ENCODE results near the gene BIK.
A peak's percentile ranks its signal among the peaks of the same experiment; 100 is the strongest.
"Not testable (repeated sequence)": the region's sequence is repeated elsewhere in the genome, so short reads cannot be mapped to it uniquely, and the experiment has no call there.

The BIK gene

DNA sequence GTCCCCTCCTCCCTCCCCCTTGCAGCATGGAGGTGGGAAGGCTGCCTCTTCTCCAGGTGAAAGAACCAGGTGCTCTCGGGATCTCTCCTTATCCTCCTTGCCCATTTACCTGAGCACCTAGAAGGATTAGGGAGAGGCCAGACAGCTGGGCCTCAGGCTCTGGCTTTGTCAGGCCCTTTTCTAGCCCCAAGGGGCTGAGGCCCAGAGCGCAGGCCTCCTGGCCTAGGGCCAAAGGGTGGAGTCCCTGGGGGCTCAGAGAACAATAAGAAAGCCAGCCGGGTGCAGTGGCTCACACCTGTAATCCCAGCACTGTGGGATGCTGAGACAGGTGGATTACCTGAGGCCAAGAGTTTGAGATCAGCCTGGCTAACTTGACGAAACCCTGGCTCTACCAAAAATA is 16.0 kb upstream of the BIK start:
- no peak for ATAC-seq

DNA sequence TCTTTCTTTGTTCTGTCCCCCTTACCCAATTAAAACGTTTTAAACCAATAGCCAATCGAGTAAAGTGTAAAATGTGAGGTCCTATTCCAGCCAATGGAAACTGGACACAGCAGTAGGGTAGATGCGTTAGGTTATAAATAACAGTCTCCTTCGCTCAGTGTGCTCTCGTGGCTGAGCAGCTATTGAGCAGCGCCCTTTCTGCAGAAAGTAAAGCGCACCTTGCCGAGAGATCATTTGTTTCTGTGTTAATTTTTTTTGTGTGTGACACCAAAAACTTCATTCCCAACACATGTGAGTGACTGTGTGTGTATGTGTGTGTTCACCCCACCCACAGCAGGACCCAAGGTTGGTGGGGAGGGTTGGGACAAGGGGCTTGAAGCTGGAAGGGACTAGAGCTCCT is 14.1 kb upstream of the BIK start:
- peaks cover 4% of the 10 kb centered on the region for H3K9me3 Mint-ChIP-seq
- ATAC-seq = no peak
- peaks cover 7% of the 10 kb centered on the region for H3K4me1 Mint-ChIP-seq
- H3K4me3 Mint-ChIP-seq = no peak overlapping the region
- no peaks in the 10 kb centered on the region for H3K27me3 Mint-ChIP-seq
- no peaks in the 10 kb centered on the region for H3K36me3 Mint-ChIP-seq
- H3K27ac Mint-ChIP-seq = no peak overlapping the region

More for the DNA sequence above, 16.0 kb upstream of the BIK start:
- H3K27ac Mint-ChIP-seq = no peak overlapping the region
- H3K4me3 Mint-ChIP-seq = no peak overlapping the region
- no peaks in the 10 kb centered on the region for H3K27me3 Mint-ChIP-seq
- H3K9me3 Mint-ChIP-seq = peaks cover 4% of the 10 kb centered on the region
- peaks cover 7% of the 10 kb centered on the region for H3K4me1 Mint-ChIP-seq
- H3K36me3 Mint-ChIP-seq = no peaks in the 10 kb centered on the region

DNA sequence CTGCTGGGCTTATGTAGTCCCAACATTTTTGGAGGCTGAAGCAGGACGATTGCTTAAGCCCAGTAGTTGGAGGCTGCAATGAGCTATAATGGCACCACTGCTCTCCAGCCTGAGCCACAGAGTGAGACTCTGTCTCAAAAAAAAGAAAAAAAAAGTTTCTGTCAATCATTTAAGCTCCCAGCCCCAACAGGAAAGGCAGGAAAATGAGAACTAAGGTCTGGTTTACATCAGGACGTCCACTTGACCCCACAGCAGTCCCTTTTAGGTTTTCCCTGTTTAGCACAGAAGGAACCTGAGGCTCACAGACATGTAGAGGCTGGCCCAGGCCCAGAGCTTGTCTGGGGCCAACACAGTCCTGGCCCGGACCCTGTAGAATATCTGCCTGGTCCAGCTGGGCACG is 12.2 kb upstream of the BIK start:
- Mint-ChIP-seq H3K4me3 (no peak overlapping the region), H3K36me3 (no peaks in the 10 kb centered on the region), H3K27ac (no peak overlapping the region), H3K27me3 (no peaks in the 10 kb centered on the region), H3K9me3 (peaks cover 4% of the 10 kb centered on the region), H3K4me1 (no peaks in the 10 kb centered on the region)
- ATAC-seq = no peak

DNA sequence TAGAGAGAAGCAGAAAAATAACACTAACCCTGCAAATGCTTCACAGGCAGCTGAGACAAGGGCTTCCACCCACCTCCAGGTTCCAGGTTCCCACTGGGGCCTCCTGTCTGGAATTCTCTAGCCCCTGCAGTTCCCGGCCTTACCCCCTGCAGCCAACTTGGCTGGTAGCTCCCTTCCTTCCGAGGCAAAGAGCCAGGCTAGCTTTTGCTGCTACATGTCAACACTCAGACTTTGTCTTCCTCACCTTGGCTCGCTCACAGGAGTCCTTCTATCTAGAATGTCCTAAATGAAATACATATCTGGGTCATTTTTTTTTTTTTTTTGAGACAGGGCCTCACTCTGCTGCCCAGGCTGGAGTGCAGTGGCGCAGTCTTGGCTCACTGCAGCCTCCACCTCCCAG is 11.5 kb upstream of the BIK start:
- peaks cover 4% of the 10 kb centered on the region for H3K9me3 Mint-ChIP-seq
- no peak overlapping the region for H3K27ac Mint-ChIP-seq
- H3K4me3 Mint-ChIP-seq = no peak overlapping the region
- H3K27me3 Mint-ChIP-seq = no peaks in the 10 kb centered on the region
- no peaks in the 10 kb centered on the region for H3K36me3 Mint-ChIP-seq
- H3K4me1 Mint-ChIP-seq = peaks cover 7% of the 10 kb centered on the region
- no peak for ATAC-seq

DNA sequence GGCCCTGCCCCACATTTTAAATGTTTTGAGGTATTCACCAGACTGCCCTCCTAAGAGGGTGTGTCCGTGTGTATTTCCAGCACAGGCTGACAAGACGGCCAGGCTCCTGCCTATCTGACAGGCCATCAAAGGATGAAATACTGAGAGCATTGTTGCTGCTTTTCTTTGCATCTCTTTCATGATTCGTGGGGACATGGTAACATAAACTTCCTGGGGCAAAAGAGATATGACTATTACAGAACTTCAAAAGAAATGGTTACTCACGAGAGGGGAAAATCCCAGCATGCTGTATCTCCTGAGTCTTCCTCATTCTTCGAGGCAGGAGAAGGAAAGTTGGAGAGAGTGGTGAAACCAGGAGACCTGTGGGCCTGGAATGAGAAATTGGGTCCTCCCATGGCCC is 10.3 kb upstream of the BIK start:
- Mint-ChIP-seq H3K27me3 (no peaks in the 10 kb centered on the region), H3K36me3 (no peaks in the 10 kb centered on the region), H3K4me1 (peaks cover 7% of the 10 kb centered on the region), H3K27ac (no peak overlapping the region), H3K9me3 (peaks cover 4% of the 10 kb centered on the region), H3K4me3 (no peak overlapping the region)
- no peak for ATAC-seq

DNA sequence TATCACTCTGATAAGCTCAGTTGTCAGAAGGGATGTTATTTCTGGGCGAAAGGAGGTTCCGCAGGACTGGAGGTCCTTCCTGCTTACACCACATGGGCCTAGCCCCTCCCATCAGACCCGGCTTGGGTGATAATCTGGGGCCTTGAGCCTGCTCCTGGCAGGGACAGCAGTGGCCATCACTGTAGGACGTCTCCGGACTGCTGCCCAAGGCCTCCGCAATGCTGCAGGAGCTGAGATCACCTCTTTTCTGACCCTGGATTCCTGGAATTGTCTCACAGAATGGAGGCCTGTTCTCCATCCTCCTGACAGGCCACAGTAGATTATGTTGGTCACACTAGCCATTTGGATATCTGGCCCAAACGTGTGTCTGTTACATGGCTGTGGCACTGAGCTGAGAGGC is 9.2 kb upstream of the BIK start:
- H3K4me1 Mint-ChIP-seq = peaks cover 7% of the 10 kb centered on the region
- H3K4me3 Mint-ChIP-seq = no peak overlapping the region
- no peaks in the 10 kb centered on the region for H3K9me3 Mint-ChIP-seq
- no peaks in the 10 kb centered on the region for H3K27me3 Mint-ChIP-seq
- no peak overlapping the region for H3K27ac Mint-ChIP-seq
- H3K36me3 Mint-ChIP-seq = no peaks in the 10 kb centered on the region
- no peak for ATAC-seq

DNA sequence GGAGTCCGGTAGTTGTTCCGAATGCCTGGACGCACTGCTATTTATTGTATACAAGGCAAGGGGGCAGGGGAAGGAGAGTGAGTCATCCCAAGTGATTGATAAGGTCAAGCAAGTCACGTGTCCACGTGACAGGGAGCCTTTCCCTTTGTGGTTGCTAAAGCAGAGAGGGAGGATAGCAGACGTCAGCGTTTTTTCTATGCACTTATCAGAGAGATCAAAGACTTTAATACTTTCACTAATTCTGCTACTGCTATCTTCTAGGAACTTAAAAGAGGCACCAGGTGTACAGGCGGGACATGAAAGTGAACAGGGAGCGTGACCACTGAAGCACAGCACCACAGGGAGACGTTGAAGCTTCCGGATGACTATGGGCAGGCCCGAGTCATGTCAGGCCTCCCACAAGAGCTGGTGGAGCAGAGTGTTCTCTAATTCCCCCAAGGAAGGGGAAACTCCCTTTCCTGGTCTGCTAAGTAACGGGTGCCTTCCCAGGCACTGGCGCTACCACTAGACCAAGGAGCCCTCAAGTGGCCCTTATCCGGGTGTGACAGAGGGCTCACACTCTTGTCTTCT is 6.4 kb upstream of the BIK start:
- H3K9me3 Mint-ChIP-seq, H3K4me1 Mint-ChIP-seq, H3K27me3 Mint-ChIP-seq, H3K4me3 Mint-ChIP-seq, H3K27ac Mint-ChIP-seq, H3K36me3 Mint-ChIP-seq, ATAC-seq: not testable (repeated sequence)

DNA sequence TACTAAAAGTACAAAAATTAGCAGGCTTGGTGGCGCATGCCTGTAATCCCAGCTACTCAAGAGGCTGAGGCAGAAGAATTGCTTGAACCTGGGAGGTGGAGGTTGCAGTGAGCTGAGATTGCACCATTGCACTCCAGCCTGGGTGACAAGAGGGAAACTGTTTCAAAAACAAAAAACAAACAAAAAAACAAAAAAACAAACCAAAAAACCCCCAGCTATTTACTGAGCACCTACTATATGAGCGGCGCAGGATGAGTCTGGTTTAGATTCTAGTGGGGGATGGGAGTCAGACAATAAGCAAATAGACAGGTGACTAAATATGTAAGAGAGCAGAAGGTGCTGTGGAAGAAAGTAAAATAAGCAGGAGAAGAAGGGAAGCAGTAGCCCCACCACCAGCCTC is 5.6 kb upstream of the BIK start:
- not testable (repeated sequence) for H3K4me3 Mint-ChIP-seq, H3K4me1 Mint-ChIP-seq, ATAC-seq, H3K36me3 Mint-ChIP-seq, H3K27ac Mint-ChIP-seq, H3K9me3 Mint-ChIP-seq, H3K27me3 Mint-ChIP-seq

DNA sequence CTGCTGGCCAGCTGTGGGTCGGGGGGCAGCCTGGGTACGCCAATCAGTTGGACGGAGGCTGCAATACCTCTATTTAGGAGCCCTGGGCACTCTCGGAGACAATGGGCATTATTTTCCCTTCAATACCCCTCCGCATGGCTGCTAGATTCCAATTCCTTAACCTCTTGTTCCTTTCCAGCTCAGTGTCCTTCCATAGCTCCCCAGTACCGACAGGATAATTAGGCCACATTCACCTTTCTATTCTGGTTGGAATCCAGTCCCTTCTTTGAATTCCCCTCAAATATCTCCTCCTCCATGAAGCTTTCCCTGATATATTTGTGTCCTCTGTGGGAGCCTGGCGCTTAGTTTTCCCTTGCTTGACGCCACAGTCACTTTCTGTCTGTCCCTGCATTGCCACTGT is 4.2 kb upstream of the BIK start:
- Mint-ChIP-seq H3K36me3 (no peaks in the 10 kb centered on the region), H3K9me3 (no peaks in the 10 kb centered on the region), H3K4me3 (no peak overlapping the region), H3K4me1 (peaks cover 11% of the 10 kb centered on the region), H3K27me3 (peaks cover 9% of the 10 kb centered on the region), H3K27ac (no peak overlapping the region)
- ATAC-seq = no peak

DNA sequence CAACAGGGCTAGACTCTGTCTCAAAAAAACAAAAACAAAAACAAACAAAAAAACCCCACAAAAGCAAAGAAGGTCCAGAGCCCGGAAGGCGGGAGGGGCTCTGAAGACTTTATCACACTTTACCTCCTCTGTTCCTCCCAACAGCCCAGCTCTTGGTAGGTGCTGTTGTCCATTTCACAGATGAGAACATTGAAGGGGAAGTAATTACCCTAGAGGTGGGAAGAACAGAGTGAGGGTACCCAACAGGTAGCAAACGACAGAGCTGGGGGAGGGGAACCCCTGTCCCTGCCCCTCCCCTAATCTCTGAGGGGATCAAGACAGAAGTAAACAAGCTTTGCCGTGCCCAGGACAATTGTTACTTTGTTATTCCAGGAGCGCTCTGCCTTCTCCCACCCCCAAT is 1.0 kb upstream of the BIK start:
- H3K4me3 Mint-ChIP-seq = no peak overlapping the region
- no peak for ATAC-seq
- H3K27ac Mint-ChIP-seq = no peak overlapping the region
- no peaks in the 10 kb centered on the region for H3K9me3 Mint-ChIP-seq
- no peaks in the 10 kb centered on the region for H3K36me3 Mint-ChIP-seq
- H3K4me1 Mint-ChIP-seq = peaks cover 24% of the 10 kb centered on the region
- H3K27me3 Mint-ChIP-seq = peaks cover 41% of the 10 kb centered on the region

DNA sequence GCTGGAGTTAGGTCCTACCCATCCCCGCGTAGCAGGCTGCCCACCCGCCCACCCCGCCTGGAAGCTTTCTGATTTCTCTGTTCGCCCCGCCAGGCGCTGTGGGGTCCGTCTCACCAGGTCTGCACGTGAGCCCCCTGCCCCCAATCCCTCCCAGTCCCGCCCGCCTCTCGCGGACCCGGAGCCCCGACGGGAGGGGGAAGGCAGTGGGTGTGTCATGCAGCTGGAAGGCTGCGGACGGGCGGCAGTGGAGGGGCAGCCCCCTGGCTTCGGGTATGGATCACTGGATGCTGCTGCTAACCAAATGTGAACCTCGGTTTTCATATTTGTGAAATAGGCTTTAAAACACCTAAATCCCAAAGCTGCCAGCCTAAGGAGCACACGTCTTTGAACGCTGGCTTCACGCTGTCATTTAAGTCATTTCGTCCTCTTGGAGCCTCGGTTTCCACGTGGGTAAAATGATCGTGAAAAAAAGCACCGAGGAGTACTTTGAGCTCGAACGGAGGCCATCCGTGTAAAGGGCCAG is 568 bp upstream of the BIK start:
- peak overlapping the region; percentile 64 for H3K4me3 Mint-ChIP-seq
- H3K36me3 Mint-ChIP-seq = no peaks in the 10 kb centered on the region
- no peak for ATAC-seq
- peaks cover 46% of the 10 kb centered on the region for H3K27me3 Mint-ChIP-seq
- no peaks in the 10 kb centered on the region for H3K9me3 Mint-ChIP-seq
- no peak overlapping the region for H3K27ac Mint-ChIP-seq
- peaks cover 29% of the 10 kb centered on the region for H3K4me1 Mint-ChIP-seq

DNA sequence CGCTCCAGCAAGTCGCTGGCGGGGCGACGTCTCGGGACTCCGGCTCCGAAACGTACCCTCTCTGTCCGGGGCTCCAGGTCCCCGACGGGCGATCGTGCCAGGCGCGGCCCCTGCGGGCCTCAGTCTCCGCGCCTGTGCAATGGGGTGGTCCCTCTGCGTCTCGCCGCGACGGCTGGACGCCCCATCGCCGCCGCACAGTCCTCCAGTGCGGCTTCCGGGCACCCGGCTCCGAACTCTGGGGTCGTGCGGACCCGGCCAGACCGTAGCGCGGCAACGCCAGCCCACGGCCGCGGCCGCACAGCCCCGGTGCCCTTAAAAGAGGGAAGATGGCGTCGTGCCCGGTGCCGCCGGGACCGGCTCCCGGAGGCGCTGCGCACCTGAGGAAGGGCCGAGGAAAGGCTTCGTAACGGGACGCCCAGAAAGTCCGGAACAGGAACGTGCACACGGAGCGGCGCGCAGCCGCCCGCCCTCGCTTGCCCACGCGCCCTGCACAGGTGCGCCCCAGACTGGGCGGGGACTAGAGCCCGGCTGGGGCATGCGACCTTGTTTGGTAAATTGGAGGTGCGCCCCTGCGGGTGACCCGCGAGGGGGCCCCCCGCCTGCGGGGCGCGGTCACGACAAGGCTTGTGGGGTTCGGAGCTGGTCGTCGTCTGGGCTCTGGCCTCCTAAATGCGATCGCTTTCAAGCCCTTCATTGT is 525 bp downstream of the BIK start:
- Mint-ChIP-seq H3K27ac (no peak overlapping the region), H3K9me3 (no peaks in the 10 kb centered on the region), H3K4me1 (peaks cover 40% of the 10 kb centered on the region), H3K36me3 (no peaks in the 10 kb centered on the region), H3K27me3 (peaks cover 57% of the 10 kb centered on the region), H3K4me3 (peak overlapping the region; percentile 71)
- peak; percentile 72 for ATAC-seq

DNA sequence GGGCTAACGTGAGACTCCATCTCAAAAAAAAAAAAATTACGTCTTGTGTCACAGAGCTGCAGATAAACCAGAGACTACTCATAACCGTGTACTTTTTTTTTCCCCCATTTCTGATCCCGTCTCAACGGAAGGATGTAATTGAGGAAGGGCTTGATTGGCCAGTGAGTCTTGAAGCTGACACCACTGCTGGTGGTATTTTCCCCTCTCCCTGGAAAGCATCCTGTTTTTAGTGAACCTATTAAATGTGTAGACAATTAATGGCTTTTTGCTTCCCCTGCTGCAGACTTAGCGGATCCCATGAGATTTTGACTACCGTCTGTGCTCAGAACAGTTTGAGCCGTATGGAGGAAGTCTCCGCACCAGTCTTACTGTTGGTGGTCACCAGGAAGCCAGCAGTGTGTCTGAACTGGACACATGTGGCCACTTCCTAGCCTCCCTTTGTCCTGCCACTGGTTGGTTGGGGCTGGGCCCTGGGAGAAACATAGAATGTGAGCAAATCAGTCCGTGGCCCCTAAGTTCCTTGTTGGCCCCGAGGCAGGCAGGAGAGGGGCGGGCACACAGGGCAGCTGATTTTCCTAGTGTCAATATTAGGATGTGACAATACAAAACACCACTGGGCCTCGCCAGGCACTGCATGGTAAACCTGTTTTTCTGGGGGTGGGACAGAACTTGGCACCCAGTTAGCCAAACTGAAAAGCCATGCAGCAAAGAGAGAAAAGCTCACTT is 3.1 kb downstream of the BIK start:
- no peak overlapping the region for H3K4me3 Mint-ChIP-seq
- peaks cover 52% of the 10 kb centered on the region for H3K4me1 Mint-ChIP-seq
- H3K27me3 Mint-ChIP-seq = peaks cover 62% of the 10 kb centered on the region
- H3K27ac Mint-ChIP-seq = no peak overlapping the region
- H3K9me3 Mint-ChIP-seq = no peaks in the 10 kb centered on the region
- H3K36me3 Mint-ChIP-seq = no peaks in the 10 kb centered on the region
- ATAC-seq = no peak

DNA sequence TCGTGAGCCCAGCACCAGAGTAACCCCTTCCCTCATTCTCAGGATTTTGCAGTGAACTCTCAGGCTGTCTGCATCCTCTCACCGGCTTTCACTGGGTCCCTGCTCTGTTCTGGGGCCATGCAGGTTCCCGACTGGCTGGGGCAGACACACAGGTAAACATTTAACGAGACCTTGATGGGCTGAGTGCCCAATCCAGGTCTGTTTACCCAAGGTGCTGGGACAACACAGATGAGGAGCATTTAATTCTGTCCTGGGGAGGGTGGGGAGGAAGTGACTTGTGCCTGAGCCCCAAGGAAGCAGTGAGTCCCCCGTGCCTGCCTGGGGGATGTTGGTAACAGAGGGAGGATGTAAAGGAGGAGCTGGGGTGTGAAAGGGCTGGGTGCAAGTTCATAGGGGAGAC is 4.4 kb downstream of the BIK start:
- Mint-ChIP-seq H3K4me1 (peaks cover 65% of the 10 kb centered on the region), H3K27ac (no peak overlapping the region), H3K27me3 (peaks cover 58% of the 10 kb centered on the region), H3K9me3 (no peaks in the 10 kb centered on the region), H3K36me3 (no peaks in the 10 kb centered on the region), H3K4me3 (no peak overlapping the region)
- ATAC-seq = no peak

DNA sequence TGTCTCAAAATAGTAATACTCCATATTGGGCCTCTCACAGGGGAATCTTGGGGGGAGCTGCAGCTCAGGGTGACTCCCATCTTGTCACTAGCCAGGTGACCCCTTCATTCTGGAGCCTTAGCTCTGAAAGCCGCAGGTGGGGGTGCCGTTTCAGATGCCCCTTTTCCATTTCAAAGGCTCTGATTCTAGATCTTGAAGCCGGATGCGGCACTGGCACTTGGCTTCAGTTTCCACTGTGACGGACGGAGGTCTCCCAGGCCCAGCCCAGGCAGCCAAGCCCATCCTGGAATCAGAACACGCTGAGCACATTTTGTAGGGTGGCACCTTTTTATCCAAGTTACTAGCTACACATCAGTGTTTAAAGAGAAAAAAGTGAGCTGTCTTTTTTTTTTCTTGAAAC is 6.4 kb downstream of the BIK start:
- H3K36me3 Mint-ChIP-seq = no peaks in the 10 kb centered on the region
- H3K27me3 Mint-ChIP-seq = peaks cover 71% of the 10 kb centered on the region
- no peak overlapping the region for H3K4me3 Mint-ChIP-seq
- peaks cover 71% of the 10 kb centered on the region for H3K4me1 Mint-ChIP-seq
- no peak for ATAC-seq
- no peak overlapping the region for H3K27ac Mint-ChIP-seq
- no peaks in the 10 kb centered on the region for H3K9me3 Mint-ChIP-seq

All from stimulated activated memory B cell treated with anti-CD40 and anti-IgM and Interleukin-4, amounts not matched to agents 10 μg/mL and 1 μg/mL and 100 μg/mL, for 72 hours (primary cell).